Camera-type eye (tissue), 1 donor: ENCODE data around the gene CARNS1. TPM values are rescaled to one million over a fixed set of nuclear protein-coding genes. Genes with fewer than 3 reads are reported as not detected.

Source experiments
- total RNA-seq: library from RNA; depleted of rRNA; stranded (reverse); fragments of >200 nt; gene quantifications from one replicate; pipeline ENCODE4 v1.2.3, GENCODE V29; 2014

The CARNS1 gene
- 5.1 TPM for total RNA-seq

GRCh38 chr11:67415501-67416304 is at the start of gene CARNS1:
CARNS1 (plus strand) TSS chr11:67415678; CDS start chr11:67416200, 522 bp downstream.

GRCh38 chr11:67372993-67373647 is 42.4 kb upstream of the CARNS1 start, which contains the start of gene CLCF1:
CLCF1 (minus strand) TSS chr11:67373598; CDS start chr11:67373539, 59 bp downstream.

GRCh38 chr11:67391304-67392182 is 23.9 kb upstream of the CARNS1 start, which contains the start of gene RAD9A:
RAD9A (plus strand) TSS chr11:67391986; CDS start chr11:67392045, 59 bp downstream.

GRCh38 chr11:67401495-67402191 is 13.8 kb upstream of the CARNS1 start, which contains the start of gene PPP1CA:
PPP1CA (minus strand) TSS chr11:67401858; CDS start chr11:67401782, 76 bp downstream.

GRCh38 chr11:67428052-67429001 is 12.8 kb downstream of the CARNS1 start, which contains the start of gene RPS6KB2:
RPS6KB2 (plus strand) TSS chr11:67428494; CDS start chr11:67428546, 52 bp downstream.

GRCh38 chr11:67437082-67437808 is 21.8 kb downstream of the CARNS1 start, which contains the start of gene PTPRCAP:
PTPRCAP (minus strand) TSS chr11:67437682; CDS start chr11:67437619, 63 bp downstream.

GRCh38 chr11:67452141-67452952 is 36.9 kb downstream of the CARNS1 start, which contains the start of gene GPR152:
GPR152 (minus strand) TSS chr11:67452729; CDS start chr11:67452724, 5 bp downstream.

GRCh38 chr11:67455054-67455453 is 39.6 kb downstream of the CARNS1 start, which contains the start of gene CABP4:
CABP4 (plus strand) TSS chr11:67455354; CDS start chr11:67455424, 70 bp downstream.

GRCh38 chr11:67468759-67469507 is 53.5 kb downstream of the CARNS1 start, which contains the start of gene TMEM134:
TMEM134 (minus strand) TSS chr11:67469251; CDS start chr11:67469192, 59 bp downstream.

Other genes starting within 250 kb of the CARNS1 start
- gene GRK2, start 149.2 kb upstream of the CARNS1 start, total RNA-seq = 36.3 TPM
- gene ANKRD13D, start 126.4 kb upstream of the CARNS1 start, total RNA-seq = 46.7 TPM
- 29.1 TPM for gene SSH3, start 112.1 kb upstream of the CARNS1 start, total RNA-seq
- gene POLD4, start 62.1 kb upstream of the CARNS1 start, total RNA-seq = 11.1 TPM
- gene CLCF1, start 42.1 kb upstream of the CARNS1 start, total RNA-seq = 2.9 TPM
- 26.6 TPM for gene RAD9A, start 23.7 kb upstream of the CARNS1 start, total RNA-seq
- 85.5 TPM for gene PPP1CA, start 13.8 kb upstream of the CARNS1 start, total RNA-seq
- 1.4 TPM for gene TBC1D10C, start 11.6 kb upstream of the CARNS1 start, total RNA-seq
- gene RPS6KB2, start 12.8 kb downstream of the CARNS1 start, total RNA-seq = 41.7 TPM
- gene PTPRCAP, start 22.0 kb downstream of the CARNS1 start, total RNA-seq = 0.71 TPM
- gene CORO1B, start 27.8 kb downstream of the CARNS1 start, total RNA-seq = 55.3 TPM
- gene GPR152, start 37.1 kb downstream of the CARNS1 start, total RNA-seq = not detected
- gene CABP4, start 39.7 kb downstream of the CARNS1 start, total RNA-seq = 6.3 TPM
- gene TMEM134, start 53.6 kb downstream of the CARNS1 start, total RNA-seq = 73.1 TPM
- gene AIP, start 67.3 kb downstream of the CARNS1 start, total RNA-seq = 49.3 TPM
- gene PITPNM1, start 89.7 kb downstream of the CARNS1 start, total RNA-seq = 79.8 TPM
- gene CDK2AP2, start 92.5 kb downstream of the CARNS1 start, total RNA-seq = 13.1 TPM
- gene CABP2, start 107.8 kb downstream of the CARNS1 start, total RNA-seq = 5.6 TPM
- 417 TPM for gene GSTP1, start 168.1 kb downstream of the CARNS1 start, total RNA-seq
- gene NDUFV1, start 191.3 kb downstream of the CARNS1 start, total RNA-seq = 186 TPM
- 3.7 TPM for gene NUDT8, start 214.3 kb downstream of the CARNS1 start, total RNA-seq
- gene TBX10, start 224.1 kb downstream of the CARNS1 start, total RNA-seq = not detected
- gene ACY3, start 235.1 kb downstream of the CARNS1 start, total RNA-seq = not detected